HG02970 (cell line): ENCODE measurements around the gene NLGN1.

Experiments used
- ATAC-seq: cut with Tn5 transposase; IDR thresholded peaks from one replicate; pipeline ENCODE4 v1.9.1; 2021; ENCODE audit warnings: mild to moderate bottlenecking, moderate library complexity, moderate number of reproducible peaks; ENCODE audit not compliant: unreplicated experiment, low FRiP score

Gene NLGN1

DNA sequence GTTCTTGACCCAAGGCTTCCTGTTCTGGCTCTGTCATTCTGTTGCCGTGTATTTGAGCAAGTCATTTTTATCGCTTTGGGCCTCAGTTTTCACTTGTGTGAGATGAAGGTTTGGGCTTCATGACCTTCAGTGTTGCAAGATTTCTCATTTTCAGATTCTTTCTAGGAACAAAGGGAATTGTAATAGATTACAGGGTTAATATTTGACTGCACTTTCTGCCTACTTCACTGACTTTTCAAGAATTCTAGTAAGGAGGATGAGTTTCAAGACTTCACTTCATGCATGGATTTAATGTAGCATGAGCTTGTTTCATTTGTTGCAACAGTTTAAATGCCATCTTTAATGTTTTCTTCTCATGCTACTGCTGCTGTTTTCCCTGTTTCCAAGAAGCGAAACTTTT is 226.5 kb downstream of the NLGN1 start:
- no peak for ATAC-seq

DNA sequence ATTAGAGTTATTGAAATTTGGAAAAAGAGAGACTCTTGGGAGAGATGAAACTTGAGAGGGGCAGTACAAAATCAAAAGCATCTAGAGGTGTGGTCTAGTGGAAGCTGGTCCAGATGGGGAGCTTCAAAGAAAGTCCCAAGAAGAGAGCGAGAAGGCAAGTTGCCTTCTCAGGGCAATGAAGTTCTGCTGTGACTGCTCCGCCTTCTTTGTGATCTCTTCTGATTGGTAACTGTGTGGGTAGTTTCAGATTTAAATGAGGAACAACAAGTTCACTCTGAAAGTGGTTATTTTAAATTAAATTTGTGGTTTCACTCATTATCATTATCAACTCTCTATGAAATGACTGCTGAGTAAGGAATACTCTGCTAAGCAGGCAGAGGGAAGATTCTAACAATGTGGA is 233.3 kb downstream of the NLGN1 start:
- ATAC-seq, result no peak

DNA sequence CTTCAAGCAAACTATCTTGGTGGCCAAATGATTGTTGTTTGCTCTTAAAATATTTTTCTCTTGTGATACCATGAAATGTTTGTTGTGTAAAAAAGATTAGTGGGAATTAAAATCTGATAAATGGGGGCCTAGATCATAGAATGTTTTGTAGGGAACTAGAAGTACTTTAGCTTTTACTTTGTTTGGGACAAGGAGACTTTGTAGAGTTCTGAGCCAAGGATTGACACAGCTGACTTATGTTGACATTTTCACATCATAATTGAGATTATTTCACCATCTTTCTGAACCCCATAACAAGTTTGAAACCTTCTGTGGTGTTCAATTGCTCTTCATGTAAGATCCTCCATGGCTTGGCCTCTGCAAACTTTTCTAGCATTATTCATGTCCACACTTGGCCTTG is 235.4 kb downstream of the NLGN1 start:
- ATAC-seq, result no peak

DNA sequence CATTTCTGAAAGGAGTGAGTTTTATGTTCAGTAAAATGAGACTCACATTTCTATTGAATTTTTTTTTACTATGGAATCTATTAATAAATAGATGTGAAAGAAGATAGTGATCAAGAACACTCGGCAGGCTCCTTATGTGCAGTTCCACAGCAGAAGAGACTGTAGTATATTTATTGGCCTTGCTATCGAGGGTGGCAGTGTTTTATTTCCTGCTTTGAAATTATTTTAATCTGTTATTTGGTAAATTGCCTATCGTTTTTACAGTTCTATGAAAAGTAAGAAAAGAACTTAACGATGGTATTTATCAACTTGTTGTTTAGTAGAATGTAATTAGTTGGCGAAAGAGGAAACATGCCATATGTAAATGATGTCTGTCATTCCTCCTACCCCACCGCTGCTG is 238.3 kb downstream of the NLGN1 start:
- no peak for ATAC-seq

DNA sequence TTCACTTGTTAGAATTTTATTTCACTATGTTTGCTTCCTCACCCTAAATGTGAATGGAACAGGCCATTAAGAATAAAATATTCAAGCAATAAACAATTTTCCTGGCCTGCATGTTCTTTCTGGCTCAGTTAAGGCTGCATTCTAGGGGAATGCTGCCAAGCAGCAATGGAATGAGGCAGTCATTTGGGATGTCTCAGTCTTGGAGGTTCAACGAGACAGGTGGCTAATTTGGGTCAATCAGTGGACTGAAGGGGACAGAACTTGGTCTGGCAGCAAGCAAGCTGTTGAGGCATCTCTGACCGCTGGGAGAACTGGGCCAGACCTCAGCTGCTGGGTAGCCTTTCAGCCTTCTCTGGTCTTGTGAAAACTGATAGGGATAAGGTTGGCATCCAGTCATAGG is 241.6 kb downstream of the NLGN1 start:
- no peak for ATAC-seq

DNA sequence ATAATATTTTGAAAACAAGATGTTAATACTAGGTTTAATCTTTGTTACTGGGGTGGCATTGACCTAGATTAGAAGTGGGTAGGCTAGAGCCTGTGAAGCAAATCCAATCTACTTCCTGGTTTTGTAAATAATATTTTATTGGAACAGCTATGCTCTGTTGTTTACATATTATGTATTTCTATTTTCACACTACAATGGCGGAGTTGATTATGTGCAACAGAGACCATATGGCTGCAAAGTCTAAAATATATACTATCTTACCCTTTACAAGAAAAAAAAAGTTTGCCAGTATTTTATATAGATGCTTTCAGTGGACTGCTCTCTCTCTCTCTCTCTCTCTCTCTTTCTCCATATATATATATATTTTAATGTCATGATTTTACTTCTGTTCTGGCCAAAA is 244.2 kb downstream of the NLGN1 start:
- ATAC-seq, result no peak

DNA sequence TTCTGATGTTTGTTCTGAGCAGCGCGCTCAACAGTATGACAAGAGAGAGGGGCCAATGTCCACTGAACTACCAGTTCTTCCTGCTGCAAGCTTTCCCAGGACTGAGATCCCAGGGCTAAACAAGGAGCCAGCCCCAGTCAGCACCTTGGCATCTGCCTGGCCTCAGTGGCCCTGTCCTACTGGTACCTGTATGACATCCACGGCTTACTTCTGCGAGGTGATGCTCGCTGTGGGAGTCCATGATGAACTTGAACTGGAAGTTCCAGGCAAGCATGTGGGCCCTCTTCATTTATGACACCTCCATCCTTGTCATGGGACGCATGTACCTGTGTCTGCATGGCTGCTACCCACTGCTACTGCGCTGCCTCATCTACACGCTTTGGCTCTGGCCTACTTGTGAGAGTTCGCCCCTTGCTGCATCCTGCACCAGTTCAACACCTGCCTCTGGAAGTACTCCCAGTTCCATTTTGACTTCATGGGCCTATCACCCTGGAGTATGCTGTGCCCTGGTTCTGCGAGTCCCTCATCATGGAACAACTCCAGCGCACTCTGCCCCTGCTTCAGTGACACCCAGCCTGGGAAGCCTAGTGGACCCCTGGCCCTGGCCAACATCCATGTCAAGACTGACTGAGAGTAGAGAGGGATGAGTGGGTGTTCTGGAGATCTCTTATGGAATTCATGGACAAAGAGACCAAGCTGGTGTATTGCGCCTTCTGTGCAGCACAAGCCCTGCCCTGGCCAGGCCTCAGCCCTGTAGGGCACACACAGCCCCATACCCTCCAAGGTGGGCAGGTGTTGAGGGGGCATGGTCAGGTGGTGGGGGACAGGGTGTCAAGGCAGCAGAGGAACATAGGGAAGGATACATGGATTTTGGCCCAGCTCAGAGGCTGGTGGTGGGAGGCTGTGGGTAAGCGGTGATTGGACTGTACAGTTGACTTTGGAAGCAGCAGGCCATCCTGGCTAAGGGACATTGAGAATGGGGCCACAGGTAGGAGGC is 246.8 kb downstream of the NLGN1 start:
- no peak for ATAC-seq

DNA sequence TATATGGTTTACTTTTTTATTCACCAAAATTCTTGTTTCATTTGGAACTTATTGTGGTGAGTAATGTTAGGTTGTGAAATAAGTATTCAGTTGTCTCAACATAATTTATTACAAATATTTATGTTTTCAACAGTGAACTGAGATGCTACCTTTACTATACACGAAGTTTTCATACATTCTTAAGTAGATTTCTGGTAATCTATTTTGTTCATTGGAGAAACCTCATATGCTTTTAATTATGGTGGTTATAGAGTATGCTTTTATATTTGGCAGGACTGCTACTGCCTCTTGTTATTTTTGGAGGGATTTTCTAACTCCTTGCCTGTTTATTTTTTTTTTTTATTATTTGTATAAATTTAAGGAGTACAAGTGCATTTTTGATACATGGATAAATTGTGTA is 253.1 kb downstream of the NLGN1 start:
- ATAC-seq, result no peak

DNA sequence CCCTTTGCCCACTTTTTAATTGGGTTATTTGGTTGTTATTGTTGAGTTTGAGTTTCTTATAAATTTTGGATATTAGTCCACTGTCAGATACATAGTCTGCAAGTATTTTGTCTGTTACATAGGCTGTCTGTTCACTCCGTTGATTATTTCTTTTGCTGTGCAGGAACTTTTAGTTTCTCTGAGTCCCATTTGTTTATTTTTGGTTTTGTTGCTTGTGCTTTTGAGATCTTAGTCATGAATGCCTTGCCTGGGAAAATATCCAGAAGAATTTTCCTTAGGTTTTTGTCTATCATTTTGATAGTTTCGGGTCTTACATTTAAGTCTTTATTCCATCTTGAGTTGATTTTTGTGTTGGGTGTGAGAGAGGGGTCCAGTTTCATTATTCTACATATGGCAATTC is 254.5 kb downstream of the NLGN1 start:
- no peak for ATAC-seq

DNA sequence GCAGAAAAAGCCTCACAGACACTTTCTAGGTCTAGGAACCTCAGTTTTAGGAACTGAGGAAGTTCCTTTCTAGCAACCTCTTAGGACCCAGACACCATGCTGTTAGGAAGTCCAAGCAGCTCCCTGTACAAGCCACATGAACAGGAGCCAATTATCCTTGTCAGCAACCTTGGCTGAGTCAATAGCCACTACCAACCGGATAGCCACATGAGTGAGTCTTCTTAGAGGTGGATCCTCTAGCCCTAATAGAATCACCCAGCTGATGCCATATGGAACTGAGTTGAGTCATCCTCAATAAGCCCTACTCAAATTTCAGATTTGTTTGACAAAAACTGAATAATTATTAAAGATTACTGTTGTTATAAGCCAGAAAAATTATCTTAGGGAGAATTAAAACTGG is 256.2 kb downstream of the NLGN1 start:
- no peak for ATAC-seq

DNA sequence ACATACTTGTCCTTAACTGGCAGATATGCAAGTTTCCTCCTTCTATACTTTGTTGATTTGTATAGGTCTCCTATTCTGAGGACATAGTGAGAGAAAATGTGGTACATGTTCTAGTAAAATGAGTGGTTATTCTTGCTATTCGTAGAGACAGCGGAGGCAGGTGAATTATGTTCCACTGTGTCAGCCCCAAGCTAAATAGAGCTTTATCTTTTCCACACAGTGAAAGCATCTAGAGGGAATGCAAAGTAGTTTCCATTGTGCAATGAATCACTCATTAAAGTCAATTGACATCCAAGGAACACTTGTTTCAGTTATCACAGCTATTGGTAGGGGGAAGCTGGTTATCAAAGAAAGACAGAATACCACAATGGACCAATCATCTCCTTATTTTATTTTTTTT is 262.4 kb downstream of the NLGN1 start:
- ATAC-seq, result no peak

DNA sequence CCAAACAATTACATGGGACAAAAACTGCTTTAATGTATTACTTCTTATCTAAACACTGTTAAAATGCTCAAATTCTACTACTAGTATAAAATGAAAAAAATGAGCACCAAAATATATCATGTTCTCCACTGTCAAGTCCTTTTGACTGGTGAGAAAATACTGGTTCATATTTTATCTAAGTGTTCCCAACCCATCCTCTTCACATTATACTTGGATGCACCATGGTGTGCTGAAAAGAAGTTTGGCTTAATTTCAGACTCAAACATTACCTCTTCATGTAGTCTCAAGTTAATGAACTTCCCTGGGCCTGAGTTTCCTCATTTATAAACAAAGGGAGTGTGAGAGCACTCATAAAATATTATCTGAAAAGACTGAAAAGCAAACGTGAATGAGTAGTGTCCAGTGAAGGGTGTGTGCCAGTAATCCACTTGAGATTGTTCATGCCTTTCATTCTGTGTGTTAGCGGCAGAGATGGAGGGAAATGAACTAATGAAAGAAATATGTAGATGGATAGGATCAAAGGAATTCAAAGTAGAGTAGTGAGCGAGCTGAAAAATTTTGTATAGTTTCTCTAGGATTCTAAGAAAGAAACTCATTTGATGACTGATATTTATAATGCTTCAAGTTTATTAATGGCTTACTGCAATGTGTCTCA is 263.2 kb downstream of the NLGN1 start:
- ATAC-seq, result no peak

DNA sequence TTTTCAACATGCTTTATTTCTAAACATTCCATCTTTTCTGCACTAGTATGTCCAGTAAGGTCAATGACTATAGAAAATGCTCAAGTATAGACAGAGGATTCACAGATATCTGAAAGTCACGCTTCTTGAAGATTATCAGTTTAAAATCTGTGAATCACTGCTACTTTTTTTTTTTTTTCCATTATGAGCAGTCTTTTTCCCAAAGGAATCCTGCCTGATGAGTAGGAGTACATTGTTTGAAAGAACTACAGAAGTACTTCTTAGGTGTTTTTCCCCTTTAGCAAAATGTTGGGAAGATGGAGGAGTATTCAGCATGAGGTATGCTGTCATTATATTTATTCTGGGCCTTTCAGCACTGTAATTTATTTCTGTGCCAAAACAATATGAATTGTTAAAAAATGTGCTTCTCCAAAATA is 266.2 kb downstream of the NLGN1 start:
- ATAC-seq, result no peak

DNA sequence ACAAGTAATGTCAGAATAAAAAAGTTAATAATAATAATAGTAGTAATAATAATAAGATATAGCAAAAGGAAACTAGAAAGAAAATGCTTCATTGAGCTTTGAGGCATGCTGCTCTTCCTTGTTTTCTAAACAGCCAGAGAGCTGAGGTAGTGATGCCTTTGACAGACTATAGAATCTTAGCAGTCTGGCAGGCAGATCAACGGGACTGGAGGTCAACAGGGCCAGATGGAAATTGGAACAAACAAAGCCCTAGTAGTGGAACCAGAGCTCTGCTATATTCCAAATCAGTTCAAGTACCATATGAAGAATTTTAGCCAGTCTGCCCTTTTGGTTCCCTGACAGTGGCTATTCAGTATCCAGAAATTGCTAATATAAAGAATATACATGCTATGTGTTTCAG is 278.6 kb downstream of the NLGN1 start:
- no peak for ATAC-seq

DNA sequence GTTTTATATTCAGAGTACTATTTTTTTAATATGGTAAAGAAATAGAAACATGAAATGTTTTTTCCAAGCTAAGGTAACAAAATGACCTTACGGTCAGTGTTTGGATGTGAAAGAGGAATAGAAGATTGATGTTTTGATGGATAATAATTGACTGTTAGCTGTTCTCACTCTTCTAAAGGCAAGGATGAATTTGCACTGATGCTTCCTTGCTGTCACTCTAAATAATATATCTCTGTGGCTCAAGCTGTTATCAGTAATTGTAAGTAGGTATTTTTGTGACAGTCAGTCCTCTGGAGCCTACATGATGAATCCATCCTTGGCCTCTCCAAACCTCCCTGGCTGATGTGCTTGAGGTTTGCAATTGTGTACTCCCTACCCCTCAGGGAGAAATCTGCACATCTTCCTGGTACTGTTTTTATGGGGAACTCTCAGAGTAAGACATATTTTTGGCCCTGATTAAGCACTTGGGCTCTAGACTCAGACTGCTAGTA is 283.7 kb downstream of the NLGN1 start:
- ATAC-seq, result no peak

DNA sequence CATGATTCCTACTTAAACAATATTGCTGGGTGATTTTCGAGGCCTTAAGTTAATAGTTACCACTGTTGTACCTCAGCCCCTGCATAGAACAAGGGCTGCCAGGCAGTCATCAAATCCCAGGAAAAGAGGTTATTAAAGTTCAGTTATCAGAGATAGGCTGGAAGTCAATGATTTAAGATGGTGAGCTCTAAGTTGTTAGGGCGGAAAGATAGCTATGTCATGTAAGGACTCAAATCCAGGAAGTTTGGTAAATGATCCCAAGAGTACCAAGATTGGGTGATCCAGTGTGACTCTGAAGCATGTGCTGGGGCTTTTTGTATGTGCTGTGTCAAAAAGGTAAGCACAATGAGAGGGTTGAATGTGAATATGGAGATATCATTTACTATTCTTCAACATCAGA is 287.9 kb downstream of the NLGN1 start:
- ATAC-seq, result no peak

DNA sequence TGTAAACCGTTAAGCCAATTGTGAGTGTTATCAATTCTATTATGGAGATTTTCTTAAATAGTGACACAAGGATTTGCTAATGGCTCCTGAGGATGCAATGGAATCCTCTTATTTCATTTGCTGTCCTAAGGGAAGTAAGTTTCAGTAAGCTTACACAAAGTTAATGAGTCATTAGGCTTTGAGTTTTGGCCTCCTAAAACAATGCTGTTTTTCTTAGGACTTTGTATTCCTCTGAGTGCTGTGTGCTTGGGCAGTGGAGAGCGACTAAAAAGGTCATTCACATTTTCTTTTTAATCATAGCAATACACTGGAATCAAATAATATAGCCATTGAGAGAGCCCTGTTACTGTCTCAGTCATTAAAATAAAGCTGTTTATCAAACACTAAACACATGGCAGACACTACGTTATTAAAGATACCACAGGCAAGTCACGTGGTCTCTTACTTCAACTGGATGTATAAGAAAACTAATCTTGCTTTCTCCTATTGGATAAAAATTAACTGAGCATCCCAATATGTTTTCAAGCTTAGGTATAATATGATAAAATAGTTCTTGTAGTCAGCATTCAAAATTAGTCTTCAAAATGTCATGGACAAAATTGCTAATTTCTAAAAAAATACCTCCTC is 290.8 kb downstream of the NLGN1 start:
- no peak for ATAC-seq

DNA sequence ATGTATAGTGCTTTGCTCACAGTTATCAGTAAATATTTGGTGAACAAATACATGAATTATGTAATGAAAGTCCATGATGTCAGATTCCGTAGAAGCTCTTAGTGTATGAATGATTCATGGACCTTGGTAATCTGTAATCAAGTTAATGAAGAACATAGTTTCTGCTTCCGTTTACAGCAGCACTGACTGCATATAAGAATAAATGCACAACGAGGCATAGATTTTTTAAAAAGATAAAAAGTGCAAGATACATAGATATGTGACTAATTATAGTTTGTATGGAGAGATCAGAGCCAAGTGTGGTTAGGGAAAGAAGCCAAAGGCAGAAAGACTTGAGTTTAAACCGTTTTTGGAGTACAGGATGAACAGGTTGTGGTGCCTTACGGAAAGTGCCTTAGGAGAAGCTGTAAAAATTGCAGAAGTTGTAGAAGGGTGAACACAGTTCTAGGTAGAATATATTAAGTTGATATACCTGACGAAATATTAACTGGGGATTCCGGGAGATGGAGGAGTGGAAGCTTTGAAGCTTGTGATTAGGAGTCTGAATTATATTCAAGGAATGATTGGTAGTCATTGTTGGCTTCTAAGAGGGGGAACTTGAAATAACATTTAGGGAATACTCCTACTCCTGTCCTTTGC is 293.1 kb downstream of the NLGN1 start:
- no peak for ATAC-seq

DNA sequence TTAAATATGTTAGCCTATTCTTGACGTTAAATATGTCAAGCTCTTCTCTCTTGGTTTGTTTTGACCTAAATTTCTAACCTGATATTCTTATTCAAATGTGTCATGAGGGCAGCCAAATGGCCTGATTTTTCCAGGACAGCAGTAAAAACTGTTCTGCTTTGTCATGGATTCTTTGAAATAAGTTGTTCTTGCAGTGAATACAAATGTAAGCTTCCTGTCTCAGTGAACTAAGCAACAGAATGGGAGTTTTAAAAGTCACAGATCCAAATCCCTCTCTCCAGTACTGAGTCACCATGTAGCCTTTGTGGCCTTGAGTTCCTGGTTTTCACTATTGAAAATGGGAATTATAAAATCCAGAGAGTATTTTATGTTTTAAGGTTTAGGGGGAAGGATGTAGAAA is 301.8 kb downstream of the NLGN1 start:
- no peak for ATAC-seq

DNA sequence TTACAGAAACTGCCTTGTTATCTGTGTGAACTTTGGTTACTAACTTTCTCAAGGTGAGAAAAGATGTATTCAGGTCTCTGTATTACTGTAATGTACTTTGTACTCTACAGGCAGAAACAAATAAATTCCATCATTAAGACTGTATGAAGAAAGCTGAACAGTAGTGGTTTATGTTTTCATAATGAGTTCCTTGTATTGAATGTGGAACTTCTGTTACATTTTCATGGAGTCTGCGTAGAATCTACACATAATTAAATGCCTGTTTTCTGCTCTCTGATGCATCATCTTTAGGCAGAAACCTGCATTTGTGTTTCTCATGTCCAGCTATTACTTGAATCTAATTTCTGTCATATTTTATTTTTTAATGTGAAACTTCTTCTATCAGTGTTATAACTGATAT is 302.8 kb downstream of the NLGN1 start:
- ATAC-seq, result no peak

DNA sequence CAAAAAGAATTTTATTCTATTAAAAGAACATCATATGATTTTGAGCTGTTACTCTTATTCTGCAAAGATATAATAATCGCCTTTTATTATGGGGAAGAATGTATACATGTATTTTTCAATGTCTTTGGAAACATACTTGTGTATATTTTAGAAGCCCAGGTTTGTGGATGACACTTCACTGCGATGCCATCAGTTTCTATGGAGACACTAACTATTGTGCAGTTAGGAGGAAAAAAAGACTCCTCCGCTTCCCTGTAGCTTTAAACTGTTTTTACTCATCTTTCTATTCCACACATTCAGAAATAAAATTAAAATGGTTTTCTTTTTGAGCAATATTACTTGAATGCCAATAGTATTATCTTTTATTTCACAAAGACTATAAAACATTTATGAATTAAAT is 305.0 kb downstream of the NLGN1 start:
- ATAC-seq, result no peak
